ENCODE measurements around the gene DNAAF8.

DNA sequence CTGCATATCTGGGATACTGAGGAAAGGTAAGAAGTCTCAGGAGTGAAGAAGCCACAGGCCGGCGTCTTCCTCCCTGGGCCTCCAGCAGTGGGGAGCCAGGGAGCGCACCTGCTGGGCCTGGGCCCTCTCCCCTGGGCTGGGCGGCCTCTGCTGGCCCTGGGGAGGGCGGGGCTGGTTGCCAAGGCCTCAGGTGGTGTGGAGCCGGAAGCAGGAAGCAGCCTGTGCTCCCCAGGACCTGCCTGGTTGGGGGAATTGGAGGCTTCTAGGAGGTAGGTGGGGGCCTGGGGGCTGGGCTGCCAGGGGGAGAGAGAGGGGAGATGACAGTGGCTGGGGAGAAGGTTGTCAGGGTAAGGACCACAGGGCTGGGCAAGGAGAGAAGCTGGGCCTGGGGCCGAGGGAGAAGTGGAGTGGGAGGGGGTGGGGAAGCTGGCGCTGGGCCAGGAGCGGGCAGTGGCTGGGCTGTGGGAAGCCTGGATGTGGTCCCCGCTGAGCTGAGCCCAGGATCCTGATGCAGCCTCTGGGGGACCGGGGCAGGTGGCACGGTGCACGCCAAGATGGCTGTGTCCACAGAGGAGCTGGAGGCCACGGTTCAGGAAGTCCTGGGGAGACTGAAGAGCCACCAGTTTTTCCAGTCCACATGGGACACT is 61.0 kb downstream of the DNAAF8 start, which contains the start of gene SMIM22:
- TF ChIP-seq, protein P1, sequence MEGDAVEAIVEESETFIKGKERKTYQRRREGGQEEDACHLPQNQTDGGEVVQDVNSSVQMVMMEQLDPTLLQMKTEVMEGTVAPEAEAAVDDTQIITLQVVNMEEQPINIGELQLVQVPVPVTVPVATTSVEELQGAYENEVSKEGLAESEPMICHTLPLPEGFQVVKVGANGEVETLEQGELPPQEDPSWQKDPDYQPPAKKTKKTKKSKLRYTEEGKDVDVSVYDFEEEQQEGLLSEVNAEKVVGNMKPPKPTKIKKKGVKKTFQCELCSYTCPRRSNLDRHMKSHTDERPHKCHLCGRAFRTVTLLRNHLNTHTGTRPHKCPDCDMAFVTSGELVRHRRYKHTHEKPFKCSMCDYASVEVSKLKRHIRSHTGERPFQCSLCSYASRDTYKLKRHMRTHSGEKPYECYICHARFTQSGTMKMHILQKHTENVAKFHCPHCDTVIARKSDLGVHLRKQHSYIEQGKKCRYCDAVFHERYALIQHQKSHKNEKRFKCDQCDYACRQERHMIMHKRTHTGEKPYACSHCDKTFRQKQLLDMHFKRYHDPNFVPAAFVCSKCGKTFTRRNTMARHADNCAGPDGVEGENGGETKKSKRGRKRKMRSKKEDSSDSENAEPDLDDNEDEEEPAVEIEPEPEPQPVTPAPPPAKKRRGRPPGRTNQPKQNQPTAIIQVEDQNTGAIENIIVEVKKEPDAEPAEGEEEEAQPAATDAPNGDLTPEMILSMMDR (IDR thresholded peaks at IDR 0.05) = no peak
- TF ChIP-seq EZH2phosphoT487 (IDR thresholded peaks at IDR 0.05) (no peak), EZH2 (IDR thresholded peaks at IDR 0.05) (no peak)

All from neural progenitor cell (in vitro differentiated cells).